HG03432 (cell line): ENCODE data around the gene DMXL2.
"Not testable (repeated sequence)": the region's sequence is repeated elsewhere in the genome, so short reads cannot be mapped to it uniquely, and the experiment has no call there.

Experiments
- ATAC-seq: cut with Tn5 transposase; IDR thresholded peaks from one replicate; pipeline ENCODE4 v1.9.1; 2021; ENCODE audit warnings: mild to moderate bottlenecking, moderate library complexity; ENCODE audit not compliant: unreplicated experiment

Gene DMXL2

DNA sequence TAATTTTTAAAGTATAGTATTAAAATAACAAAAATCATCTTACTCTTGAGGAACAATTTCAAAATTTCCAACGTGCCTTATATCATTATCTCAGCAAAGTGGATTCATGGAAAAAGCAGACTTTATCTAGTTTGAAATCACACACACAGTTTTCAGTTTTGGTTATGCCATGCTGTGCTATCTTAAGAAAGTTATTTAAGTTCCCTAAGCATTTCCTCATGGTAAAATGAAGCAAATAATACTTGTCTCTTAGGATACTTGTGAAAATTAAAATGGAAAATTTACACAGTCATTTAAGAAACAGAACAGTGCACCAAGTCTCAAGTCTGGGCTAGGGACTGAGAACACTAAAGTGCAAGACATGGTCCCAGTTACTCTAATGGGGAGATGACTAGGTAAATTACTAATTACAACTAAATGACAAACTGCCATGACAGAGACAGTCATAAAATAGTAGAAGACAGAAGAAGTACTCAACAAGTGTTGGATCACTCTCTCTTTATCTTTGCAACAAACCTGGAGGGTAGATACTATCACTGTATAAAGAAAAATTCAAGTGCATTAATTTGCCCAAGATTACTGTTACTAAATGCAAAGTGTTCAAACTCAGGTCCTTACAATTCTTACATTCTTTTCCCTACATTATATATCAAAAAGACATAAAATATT, 44.8 kb downstream of the DMXL2 start:
- no peak for ATAC-seq

DNA sequence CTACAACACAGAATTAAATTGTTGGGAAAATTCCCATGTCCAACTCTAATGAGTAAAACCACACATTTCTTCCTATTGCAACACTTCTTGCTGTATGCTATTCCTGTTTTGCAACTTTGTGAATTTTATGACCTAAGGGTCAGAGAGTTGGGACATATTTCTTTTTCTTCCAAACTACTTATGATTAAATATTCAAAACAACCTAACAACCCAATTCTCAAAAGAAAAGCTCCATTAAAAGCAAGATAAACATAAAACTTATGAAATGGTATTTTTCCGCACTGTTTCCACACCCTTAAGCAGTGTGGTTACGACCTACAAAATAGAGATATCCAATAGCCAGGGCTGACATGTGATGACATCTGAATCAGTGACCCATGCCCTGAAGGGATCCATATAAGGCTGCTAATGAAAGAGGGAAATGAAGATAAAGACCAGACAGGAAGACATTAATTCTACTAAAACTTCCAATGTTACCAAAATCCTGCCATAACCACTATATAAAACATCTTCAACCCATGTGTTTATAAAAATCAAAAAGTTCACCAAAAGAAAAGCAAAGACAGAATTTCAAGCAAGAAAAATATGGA, 45.6 kb downstream of the DMXL2 start:
- ATAC-seq = no peak

DNA sequence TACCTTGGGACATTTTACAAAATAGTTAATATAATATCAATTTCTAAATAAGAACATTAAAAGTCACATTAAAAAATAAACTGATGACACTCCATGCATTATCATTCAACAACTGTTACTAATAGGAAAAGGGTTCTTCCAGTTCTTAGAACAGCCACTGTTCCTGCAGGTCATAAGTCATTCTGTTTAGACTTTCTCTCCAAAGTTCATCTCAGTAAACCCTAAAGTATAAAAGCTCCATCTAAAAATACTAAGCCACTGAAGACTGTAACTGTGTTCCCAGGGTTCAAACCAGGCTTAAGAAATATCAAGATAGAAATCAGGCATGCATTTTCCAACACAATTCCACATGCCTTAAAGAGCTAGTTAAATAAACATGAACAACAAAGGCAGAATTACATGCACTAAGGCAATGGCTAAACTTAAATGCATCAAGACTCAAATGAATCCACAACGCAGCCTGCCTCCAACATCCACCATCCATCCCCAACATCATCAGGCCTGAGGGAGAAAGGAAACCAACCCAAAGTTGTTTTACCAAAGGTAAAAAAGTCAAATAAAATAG, 46.2 kb downstream of the DMXL2 start:
- no peak for ATAC-seq

DNA sequence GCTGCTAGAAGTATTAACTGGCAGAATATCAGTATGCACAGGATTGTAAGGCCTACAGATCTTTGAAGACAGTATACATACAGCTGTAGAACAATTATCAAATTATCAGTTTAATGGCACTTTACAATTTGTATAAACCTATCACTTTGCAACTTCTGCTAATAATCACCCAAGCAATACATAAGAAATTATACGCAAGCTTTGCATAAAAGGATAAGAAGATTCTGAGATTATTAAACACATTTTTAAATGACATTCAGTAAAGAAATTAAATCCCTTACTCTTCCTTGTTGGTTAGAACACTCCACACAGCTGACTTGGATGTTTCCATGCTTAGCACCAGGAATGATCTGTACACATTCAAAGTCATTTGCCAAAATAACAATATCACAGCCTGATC, 46.8 kb downstream of the DMXL2 start:
- ATAC-seq = no peak

DNA sequence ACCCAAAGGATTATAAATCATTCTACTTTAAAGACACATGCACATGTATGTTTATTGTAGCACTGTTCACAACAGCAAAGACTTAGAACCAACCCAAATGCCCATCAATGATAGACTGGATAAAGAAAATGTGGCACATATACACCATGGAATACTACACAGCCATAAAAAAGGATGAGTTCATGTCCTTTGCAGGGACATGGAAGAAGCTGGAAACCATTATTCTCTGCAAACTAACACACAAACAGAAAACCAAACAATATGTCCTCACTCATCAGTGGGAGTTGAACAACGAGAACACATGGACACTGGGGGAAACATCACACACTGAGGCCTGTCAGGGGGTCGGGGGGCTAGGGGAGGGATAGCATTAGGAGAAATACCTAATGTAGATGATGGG, 49.2 kb downstream of the DMXL2 start:
- not testable (repeated sequence) for ATAC-seq

DNA sequence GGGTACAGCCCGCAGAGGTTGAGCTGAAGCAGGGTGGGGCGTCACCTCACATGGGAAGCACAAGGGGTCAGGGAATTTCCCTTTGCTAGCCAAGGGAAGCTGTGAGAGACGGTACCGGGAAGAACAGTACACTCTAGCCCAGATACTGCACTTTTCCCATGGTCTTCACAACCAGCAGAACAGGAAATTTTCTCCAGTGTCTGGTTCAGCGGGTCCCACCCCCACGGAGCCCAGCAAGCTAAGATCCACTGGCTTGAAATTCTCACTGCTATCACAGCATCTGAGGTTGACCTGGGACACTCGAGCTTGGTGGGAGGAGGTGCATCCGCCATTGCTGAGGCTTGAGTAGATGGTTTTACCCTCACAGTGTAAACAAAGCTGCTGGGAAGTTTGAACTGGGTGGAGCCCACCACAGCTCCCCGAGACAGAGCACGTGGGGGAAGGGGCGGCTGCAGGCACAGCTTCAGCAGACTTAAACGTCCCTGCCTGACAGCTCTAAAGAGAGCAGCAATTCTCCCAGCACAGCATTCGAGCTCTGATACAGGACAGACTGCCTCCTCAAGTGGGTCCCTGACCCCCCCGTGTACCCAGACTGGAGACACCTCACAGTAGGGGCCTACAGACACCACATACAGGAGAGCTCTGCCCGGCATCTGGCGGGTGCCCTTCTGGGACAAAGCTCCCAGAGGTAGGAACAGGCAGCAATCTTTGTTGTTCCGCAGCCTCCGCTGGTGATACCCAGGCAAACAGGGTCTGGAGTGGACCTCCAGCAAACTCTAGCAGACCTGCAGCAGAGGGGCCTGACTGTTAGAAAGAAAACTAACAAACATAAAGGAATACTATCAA, 53.4 kb downstream of the DMXL2 start:
- ATAC-seq = not testable (repeated sequence)

DNA sequence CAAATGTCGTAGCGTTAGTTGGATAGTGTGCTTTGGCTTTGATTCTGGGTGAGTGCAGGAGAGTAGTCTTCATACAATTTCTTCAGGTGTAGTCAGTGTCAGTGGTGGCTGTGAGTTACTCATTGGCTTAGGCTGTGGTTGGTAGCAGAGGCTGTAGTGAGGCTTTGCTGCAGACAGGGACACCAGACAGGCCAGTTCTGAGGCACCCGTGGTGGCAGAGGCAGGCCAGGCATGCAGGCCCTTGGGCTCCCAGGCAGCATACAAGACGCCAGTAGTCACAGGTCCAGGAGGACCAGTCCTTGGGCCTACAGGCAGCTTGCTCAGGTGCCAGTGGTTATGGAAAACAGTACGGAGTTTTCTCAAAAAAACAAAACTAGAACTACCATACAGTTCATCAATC, 61.3 kb downstream of the DMXL2 start:
- no peak for ATAC-seq

DNA sequence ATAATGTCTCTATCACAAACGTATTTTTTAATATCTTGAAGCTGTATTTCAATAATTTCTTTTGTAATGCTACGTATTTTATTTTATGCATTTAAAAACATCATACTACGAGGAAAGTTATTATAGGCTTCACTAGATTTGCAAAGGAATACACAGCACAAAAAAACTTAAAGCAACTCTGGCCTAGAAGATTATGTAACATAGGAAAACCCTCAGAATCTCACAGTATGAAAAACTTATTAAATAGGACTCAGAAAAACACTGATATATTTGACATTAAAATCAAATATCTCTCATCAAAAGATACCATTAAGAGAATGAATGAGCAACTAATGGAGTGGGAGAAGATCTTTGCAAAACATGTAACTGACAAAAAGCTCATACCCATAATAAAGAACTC, 63.7 kb downstream of the DMXL2 start:
- ATAC-seq = no peak

DNA sequence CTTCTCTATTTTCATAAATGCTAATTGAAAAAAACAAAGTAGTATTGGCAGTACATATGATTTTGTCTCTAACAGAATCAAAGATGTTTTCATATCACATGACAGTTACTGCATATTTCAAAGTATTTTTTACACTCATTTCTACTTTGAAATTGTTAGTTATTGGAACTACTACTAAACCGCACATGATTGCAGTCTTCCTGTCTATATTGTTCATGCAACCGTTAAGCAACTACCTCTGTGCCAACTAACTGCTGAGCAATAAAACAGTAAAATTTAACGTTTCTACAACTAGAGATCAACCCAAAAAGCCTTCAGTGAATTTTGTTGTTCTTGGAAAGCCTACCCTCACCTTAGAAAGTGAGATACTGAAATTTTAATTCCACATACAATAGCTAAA, 64.2 kb downstream of the DMXL2 start:
- ATAC-seq = no peak

DNA sequence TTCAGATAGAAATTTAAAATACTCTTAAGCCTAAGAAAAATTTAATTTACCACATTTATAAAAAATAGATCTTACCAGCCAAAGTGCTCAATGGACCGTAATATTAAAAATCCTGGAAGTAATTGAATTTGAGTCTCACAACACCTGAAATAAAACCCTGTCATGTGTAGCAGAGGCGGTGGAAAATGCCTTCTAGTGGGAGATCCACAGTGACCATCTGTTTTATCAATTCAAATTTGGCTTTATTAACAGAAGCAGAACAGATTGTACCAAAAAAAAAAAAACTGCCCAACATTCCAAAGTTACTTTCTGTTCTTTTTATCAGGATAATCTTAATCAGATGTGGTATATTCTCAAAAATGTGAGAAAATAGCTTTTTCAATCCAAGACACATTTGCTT, 71.7 kb downstream of the DMXL2 start:
- no peak for ATAC-seq

DNA sequence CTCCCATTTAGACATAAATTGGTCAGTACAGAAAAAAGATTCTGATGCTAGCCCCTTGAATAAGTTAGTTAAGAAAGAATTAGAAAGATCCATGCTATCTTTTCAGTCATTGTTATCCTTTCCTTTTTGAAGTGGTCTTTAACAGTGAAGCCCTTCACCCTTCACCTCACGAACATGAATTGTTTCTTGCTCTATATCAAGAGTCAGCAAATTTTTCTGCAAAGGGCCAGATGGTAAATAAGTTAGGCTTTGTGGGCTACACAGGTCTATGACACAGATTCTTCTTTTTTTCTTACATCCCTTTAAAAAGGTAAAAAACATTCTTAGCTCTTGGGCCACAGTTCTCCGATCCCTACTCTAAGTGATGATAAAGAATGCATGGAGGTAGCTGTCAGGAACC, 74.9 kb downstream of the DMXL2 start:
- ATAC-seq = no peak

DNA sequence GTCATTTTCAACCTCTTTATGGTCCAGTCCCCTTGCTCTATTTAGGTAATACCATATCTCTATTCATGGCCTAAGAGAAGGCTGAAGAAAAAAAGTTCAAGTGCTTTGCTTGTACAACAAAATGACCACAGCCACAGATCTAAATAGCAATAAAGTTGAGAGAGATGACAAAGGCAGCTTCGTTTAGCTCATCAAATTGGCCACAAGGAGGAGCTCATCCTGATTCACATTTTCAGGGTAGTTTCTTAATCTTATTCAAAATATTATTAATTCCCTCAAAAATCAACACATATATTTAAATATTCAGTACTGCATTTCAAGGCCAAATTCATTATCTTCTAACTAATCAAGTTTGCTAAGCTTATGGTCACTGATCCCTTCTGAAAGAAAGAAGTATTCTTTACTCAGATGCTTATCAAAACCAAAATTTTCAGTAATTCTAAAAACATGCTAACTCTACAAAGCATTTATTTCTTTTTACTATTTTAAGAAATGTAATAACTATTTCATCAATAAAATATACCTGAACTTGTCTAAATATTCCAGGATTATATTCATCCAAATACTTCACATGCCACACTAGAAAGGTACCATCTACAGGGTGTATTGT, 85.5 kb downstream of the DMXL2 start:
- no peak for ATAC-seq

DNA sequence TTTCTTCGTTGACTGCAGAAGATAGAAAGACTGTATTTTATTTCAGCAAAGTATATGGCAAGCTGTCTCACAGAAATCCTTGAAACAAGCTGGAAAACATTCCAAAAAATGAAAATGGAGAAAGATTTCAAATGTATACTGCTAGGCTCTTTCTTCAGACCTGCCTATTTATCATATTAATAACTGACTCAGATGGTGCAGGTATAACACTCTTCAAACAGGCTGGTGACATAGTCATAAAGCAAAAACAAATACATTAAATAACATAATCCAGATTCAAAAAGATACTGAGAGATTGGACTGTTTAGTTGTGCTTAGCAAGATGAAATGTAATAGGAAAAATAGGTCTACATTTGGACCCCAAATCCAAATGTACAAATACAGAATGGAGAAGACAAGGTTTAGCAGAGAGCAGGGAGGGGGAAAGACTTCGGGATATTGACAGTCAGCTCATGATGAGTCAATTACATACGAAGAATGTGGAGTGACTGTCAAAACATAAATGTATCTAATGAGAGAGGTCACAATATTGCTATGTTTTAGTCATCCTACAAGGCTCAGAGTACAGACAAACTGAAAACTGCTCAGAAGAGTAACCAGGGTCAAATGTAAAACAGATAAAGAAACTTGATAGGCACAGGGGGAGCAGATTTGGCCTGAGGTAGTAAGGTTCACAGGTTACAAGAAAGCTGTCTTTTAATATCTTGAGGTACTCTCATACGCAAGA, 88.7 kb downstream of the DMXL2 start:
- ATAC-seq = no peak

DNA sequence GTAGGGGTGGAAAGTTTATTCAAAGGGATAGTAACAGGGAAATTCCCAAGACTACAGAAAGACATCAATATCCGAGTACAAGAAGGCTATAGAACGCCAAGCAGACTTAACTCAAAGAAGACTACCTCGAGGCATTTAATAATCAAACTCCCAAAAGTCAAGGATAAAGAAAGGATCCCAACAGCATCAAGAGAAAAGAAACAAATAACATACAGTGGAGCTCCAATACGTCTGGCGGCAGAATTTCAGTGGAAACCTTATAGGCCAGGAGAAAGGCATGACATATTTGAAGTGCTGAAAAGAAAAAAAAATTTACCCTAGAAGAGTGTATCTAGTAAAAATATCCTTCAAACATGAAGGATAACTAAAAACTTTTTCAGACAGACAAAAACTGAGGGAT, 95.6 kb downstream of the DMXL2 start:
- no peak for ATAC-seq

DNA sequence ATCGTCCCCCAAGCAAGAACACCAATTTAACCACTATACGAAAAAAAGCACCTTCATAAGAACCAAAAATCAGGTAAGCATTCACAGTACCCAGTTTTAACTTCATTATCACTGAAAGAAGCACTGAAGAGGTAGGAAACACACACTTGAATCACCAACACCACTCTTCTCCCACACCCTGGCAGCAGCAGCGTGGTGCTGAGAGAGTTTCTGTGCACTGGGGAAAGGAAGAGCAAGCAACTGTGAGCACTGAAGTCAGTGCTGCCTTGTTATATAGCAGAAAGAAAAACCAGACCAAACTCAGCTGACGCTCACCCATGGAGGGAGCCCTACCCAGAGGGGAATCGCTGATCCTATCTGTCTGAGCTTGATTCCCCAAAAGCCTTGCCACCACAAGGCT, 98.2 kb downstream of the DMXL2 start:
- no peak for ATAC-seq

DNA sequence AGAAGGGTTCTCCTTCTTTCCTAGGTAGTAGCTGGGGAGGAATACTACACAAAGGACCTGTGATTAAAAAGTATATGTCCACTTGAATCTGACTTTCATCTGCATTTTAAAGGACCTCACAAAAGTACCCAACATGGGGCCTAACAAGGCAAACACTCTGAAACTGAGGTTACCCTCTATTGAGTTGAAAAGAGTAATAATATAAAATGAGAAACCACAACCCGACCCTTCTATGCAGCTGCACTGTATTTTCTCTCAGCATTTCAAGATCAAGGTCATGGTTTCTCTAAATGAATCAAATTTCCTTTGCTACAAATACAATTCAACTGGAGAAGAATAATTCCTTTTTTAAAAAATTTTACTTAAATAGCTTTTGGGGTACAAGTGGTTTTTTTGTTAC, 106.3 kb downstream of the DMXL2 start:
- no peak for ATAC-seq

DNA sequence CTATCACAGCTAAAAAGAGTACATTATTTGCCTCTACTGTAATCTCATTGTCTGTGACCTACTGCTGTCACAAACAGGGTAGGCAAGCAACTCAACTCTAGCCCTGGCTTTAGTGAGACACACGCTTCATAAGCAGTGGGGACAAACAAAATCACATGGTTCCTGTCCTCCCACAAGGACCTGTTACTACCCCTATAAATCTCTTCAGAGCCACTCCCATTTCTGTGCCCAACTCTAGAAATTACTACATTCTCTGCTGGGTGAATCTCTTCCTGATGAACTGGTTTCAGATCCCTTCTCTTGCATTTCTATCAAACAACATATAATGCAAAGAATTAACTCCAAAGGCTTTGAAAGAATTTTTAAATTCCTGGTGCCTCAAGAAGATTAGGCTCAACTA, 117.3 kb downstream of the DMXL2 start:
- ATAC-seq = no peak

DNA sequence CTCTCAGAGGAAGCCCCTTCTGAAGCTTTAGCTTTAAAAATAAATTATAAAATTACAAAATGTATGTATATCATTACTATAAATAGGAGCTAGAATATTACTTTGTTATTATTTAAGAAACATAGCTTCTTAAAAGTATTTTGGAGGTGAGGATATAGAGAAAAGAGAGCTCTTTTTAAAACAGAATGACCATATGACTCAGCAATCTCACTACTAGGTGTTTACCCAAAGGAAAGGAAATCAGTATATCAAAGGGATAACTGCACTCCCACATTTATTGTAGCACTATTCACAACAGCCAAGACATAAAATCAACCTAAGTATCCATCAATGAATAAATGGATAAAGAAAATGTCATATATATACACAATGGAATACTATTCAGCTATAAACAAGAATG, 119.6 kb downstream of the DMXL2 start:
- no peak for ATAC-seq

DNA sequence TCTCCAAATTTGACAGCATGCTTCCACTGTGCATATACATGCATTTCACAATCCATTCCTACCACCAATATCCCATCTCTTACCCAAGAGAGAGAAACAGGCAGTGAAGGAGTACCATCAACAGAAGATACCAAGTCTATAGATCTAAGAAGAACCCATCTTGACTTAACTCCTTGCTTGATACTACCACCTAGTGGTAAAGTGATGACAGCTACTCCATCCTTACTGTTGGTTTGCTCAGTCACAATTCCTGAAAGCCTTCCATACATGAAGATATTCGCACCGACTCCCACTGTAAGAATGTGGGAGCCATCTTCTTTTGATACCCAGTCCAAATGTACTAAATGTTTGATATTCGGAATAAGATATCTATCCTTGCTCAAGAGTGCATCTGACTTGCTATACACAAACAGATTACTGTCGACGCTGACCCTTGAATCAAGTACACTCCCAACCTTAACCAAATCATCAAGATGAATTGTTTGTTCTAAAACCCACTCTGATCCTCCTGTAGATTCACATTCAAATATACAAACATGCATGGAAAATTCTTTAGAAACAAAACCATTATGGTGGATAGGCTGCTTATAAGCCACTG, 123.1 kb downstream of the DMXL2 start:
- no peak for ATAC-seq

DNA sequence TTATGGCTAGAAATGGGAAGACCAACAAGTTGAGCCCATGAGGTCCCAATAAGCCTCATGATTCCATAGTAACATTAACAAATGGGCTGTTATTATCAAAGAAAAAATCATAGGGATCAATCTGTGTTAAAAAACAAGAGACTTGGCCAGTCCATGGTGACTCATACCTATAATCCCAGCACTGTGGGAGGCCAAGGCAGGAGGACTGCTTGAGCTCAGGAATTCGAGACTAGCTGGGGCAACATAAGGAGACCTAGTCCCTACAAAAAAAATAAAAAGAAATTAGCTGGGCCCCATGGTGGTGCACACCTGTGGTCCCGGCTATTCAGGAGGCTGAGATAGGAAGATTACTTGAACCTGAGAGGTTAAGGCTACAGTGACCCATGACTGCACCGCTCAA, 124.8 kb downstream of the DMXL2 start:
- ATAC-seq = no peak
